ENCODE data around the gene RBM15B.

RBM15B gene

DNA sequence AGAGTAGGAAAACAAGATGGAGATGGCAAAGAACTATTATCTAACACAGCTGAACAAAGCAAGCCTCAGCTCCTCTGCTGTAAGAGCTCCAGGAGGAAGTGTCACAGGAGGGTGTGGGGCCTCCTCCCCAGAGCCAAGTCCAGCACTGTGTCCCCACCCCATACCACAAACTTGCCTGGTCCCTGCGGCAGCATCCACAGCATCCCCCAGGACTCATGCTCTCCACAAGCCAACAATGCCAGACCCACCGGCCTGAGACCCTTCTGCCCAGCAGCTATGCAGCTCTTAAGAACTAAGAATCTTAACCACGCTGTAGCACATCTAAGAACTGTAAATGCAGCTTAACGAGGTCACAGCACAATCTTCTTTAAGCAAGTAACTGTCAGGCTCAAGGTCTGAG, 9.1 kb downstream of the RBM15B start:
- TF ChIP-seq FOXP2 (optimal IDR thresholded peaks at IDR 0.05; ENCODE audit: borderline replicate concordance, extremely low read depth, extremely low read length, insufficient read depth) = no peak
- TF ChIP-seq, protein P1, sequence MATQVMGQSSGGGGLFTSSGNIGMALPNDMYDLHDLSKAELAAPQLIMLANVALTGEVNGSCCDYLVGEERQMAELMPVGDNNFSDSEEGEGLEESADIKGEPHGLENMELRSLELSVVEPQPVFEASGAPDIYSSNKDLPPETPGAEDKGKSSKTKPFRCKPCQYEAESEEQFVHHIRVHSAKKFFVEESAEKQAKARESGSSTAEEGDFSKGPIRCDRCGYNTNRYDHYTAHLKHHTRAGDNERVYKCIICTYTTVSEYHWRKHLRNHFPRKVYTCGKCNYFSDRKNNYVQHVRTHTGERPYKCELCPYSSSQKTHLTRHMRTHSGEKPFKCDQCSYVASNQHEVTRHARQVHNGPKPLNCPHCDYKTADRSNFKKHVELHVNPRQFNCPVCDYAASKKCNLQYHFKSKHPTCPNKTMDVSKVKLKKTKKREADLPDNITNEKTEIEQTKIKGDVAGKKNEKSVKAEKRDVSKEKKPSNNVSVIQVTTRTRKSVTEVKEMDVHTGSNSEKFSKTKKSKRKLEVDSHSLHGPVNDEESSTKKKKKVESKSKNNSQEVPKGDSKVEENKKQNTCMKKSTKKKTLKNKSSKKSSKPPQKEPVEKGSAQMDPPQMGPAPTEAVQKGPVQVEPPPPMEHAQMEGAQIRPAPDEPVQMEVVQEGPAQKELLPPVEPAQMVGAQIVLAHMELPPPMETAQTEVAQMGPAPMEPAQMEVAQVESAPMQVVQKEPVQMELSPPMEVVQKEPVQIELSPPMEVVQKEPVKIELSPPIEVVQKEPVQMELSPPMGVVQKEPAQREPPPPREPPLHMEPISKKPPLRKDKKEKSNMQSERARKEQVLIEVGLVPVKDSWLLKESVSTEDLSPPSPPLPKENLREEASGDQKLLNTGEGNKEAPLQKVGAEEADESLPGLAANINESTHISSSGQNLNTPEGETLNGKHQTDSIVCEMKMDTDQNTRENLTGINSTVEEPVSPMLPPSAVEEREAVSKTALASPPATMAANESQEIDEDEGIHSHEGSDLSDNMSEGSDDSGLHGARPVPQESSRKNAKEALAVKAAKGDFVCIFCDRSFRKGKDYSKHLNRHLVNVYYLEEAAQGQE (IDR thresholded peaks at IDR 0.05; ENCODE audit: insufficient read depth in 1 of 2, low read depth in 2 of 2, low read length in 2 of 2) = no peak
- TF ChIP-seq SIN3A (IDR thresholded peaks at IDR 0.05; ENCODE audit: borderline replicate concordance, insufficient read depth, low read length) = no peak
- no peak for TF ChIP-seq TAF1 (IDR thresholded peaks at IDR 0.05; ENCODE audit: borderline replicate concordance, insufficient read depth, low read length)
- TF ChIP-seq POLR2AphosphoS5 (IDR thresholded peaks at IDR 0.05; ENCODE audit: low read depth, low read length) = no peak

DNA sequence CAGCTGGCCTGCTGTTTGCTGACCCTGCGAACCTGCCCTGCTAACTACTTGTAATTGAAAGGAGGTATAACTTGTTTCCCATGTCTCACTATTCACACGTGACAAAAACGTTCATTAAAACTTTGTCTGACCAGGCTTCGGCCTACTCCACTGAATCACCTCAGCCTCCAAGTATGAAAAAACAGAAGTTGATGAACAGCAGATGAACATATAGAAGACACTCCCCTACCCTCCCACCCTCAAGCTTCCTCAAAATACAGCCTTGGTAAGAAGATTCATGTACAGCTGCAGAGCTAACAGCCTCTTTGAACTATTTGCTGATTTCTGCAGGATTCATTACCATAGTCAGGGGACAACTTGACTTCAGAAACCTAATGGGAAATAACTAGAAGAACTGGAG, 10.7 kb downstream of the RBM15B start:
- TF ChIP-seq SIN3A (IDR thresholded peaks at IDR 0.05; ENCODE audit: borderline replicate concordance, insufficient read depth, low read length) = no peak
- TF ChIP-seq, protein P1 (IDR thresholded peaks at IDR 0.05; ENCODE audit: insufficient read depth in 1 of 2, low read depth in 2 of 2, low read length in 2 of 2) = no peak
- no peak for TF ChIP-seq POLR2AphosphoS5 (IDR thresholded peaks at IDR 0.05; ENCODE audit: low read depth, low read length)
- no peak for TF ChIP-seq FOXP2 (optimal IDR thresholded peaks at IDR 0.05; ENCODE audit: borderline replicate concordance, extremely low read depth, extremely low read length, insufficient read depth)
- TF ChIP-seq TAF1 (IDR thresholded peaks at IDR 0.05; ENCODE audit: borderline replicate concordance, insufficient read depth, low read length) = no peak

DNA sequence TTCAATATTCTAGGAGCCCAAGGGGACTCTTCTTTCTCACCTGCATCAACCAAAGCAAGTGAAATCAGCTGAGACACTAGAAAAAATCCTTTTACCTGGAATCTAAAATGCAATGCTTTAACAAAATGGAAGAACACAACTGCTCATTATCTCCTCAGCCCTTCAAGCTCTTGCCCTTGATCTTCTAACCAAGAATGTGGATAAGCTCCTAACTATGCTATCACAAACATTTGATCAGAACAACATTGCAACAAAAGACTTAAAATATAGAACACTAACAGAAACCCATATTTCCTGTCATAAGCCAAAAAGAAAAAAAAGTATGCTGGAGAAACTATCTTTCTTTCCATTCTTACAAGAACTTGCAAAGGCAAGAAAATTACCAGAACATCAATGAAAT, 12.6 kb downstream of the RBM15B start:
- TF ChIP-seq SIN3A (IDR thresholded peaks at IDR 0.05; ENCODE audit: borderline replicate concordance, insufficient read depth, low read length) (no peak), FOXP2 (optimal IDR thresholded peaks at IDR 0.05; ENCODE audit: borderline replicate concordance, extremely low read depth, extremely low read length, insufficient read depth) (no peak), TAF1 (IDR thresholded peaks at IDR 0.05; ENCODE audit: borderline replicate concordance, insufficient read depth, low read length) (no peak), POLR2AphosphoS5 (IDR thresholded peaks at IDR 0.05; ENCODE audit: low read depth, low read length) (no peak)
- TF ChIP-seq, protein P1 (IDR thresholded peaks at IDR 0.05; ENCODE audit: insufficient read depth in 1 of 2, low read depth in 2 of 2, low read length in 2 of 2) = no peak

DNA sequence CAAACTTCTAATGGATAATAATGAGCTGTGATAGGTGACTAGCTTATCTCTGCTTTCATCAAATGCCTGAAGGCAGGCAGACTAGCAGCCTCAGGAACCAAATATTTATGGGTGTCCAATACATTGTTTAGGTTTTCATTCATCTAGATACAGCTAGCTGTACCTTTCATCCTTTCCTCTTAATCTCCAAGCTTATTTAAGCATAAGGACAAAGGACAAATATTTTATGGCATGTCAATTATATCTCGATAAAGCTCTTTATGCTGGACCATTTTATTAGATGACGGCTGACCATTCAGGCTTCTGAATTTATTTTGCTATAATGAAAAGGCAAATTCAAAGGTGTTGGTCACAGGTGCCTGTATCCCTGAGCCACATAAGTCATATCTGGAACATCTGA, 16.9 kb downstream of the RBM15B start:
- TF ChIP-seq POLR2AphosphoS5 (IDR thresholded peaks at IDR 0.05; ENCODE audit: low read depth, low read length) (no peak), FOXP2 (optimal IDR thresholded peaks at IDR 0.05; ENCODE audit: borderline replicate concordance, extremely low read depth, extremely low read length, insufficient read depth) (no peak), TAF1 (IDR thresholded peaks at IDR 0.05; ENCODE audit: borderline replicate concordance, insufficient read depth, low read length) (no peak), SIN3A (IDR thresholded peaks at IDR 0.05; ENCODE audit: borderline replicate concordance, insufficient read depth, low read length) (no peak)
- TF ChIP-seq, protein P1 (IDR thresholded peaks at IDR 0.05; ENCODE audit: insufficient read depth in 1 of 2, low read depth in 2 of 2, low read length in 2 of 2) = no peak

DNA sequence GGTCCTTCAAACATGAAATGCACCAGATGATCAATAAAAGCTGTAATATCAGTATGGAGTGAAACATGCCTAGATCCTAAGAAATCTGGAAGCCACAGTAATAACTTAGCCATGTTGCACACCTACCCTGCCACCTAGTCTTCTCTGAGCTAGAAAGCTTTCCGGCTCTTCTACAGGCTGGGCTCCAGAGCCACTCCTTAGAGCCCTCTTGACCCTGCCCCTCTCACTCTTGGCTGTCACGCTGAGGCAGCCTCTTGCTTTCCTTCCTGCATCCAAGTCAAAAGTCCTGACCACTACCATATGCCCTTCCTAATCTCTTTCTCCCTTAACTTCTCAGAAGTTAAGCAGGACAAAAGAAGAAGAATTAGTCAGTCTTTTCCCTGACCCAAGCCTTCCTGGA, 17.7 kb downstream of the RBM15B start:
- no peak for TF ChIP-seq TAF1 (IDR thresholded peaks at IDR 0.05; ENCODE audit: borderline replicate concordance, insufficient read depth, low read length)
- no peak for TF ChIP-seq FOXP2 (optimal IDR thresholded peaks at IDR 0.05; ENCODE audit: borderline replicate concordance, extremely low read depth, extremely low read length, insufficient read depth)
- TF ChIP-seq POLR2AphosphoS5 (IDR thresholded peaks at IDR 0.05; ENCODE audit: low read depth, low read length) = no peak
- TF ChIP-seq, protein P1 (IDR thresholded peaks at IDR 0.05; ENCODE audit: insufficient read depth in 1 of 2, low read depth in 2 of 2, low read length in 2 of 2) = no peak
- TF ChIP-seq SIN3A (IDR thresholded peaks at IDR 0.05; ENCODE audit: borderline replicate concordance, insufficient read depth, low read length) = no peak
